HCT116 (cell line): Measurements from ENCODE around the gene PLGRKT. TPM values are rescaled to one million over a fixed set of nuclear protein-coding genes. Genes with fewer than 3 reads are reported as not detected.

Experiments
- ATAC-seq: fragments of 200-7000 bp; cut with Tn5 transposase; 2 replicates; pipeline ENCODE4 v1.9.1; 2020; ENCODE audit warnings: mild to moderate bottlenecking, moderate library complexity
- BruUV-seq: library from RNA; stranded (reverse); fragments of 400-500 nt; replicated peaks from 2 replicates; lab custom pipeline; 2021; lab: Mats Ljungman, UMichigan
- CTCF ChIA-PET: fragments of 300-600 bp; sonication (Branson Sonifier 250); formaldehyde crosslinking; loops from one replicate; lab custom pipeline; 2021; ENCODE audit warnings: antibody characterized with exemption; lab: Charles Lee
- POLR2A ChIA-PET: fragments of 300-600, 350-600 bp; sonication (Branson Sonifier 250); formaldehyde crosslinking; loops from one replicate; lab custom pipeline; 2021; ENCODE audit warnings: antibody characterized with exemption; lab: Charles Lee
- RAD21 ChIA-PET, 2 experiments: fragments of 300-600 bp; sonication (Branson Sonifier 250); formaldehyde crosslinking; loops; one replicate each; lab custom pipeline; 2023; ENCODE audit warnings: low total read pairs in 2 of 2; ENCODE audit not compliant: uncharacterized antibody in 2 of 2, unreplicated experiment in 2 of 2, low non-redundant PET in 1 of 2; lab: Charles Lee
- DNase-seq: peaks from one replicate; pipeline ENCODE4 v3.0.0-alpha.2; 2010; ENCODE audit warnings: low read depth, low spot score
- H2AFZ ChIP-seq: fragments of 200-600 bp; shearing (Covaris generic), sonication (generic); 2 replicates; pipeline ENCODE4 v1.6.1; 2017; ENCODE audit warnings: low read depth, mixed run types, mixed read lengths, antibody characterized with exemption, low read length; ENCODE audit not compliant: poor library complexity, severe bottlenecking
- H3K27ac ChIP-seq: 2 replicates; pipeline ENCODE4 v1.5.1; 2012; ENCODE audit warnings: low read depth, low read length
- H3K27me3 ChIP-seq: fragments of 200-600 bp; sonication (generic); 2 replicates; pipeline ENCODE4 v1.6.1; 2016; ENCODE audit warnings: mixed run types, low read length, mixed read lengths; ENCODE audit not compliant: insufficient read depth
- H3K36me3 ChIP-seq, 2 experiments: fragments of 200-500 bp in 1 of 2; fragments of 200-600 bp in 1 of 2; sonication (Bioruptor generic) in 1 of 2; sonication (generic) in 1 of 2; 2 replicates each; pipeline versions ENCODE4 v1.5.1 to v1.6.1; 2014 to 2016; ENCODE audit warnings: low read length in 2 of 2, inconsistent platforms in 1 of 2, mixed read lengths in 1 of 2, mixed run types in 1 of 2; ENCODE audit not compliant: insufficient read depth in 2 of 2, control insufficient read depth in 1 of 2
- H3K4me1 ChIP-seq, 2 experiments: fragments of 200-600 bp in 1 of 2; sonication (generic) in 1 of 2; 2 replicates each; pipeline versions ENCODE4 v1.5.1 to v1.6.1; 2012 to 2017; ENCODE audit warnings: low read length in 2 of 2, inconsistent platforms in 1 of 2, mild to moderate bottlenecking in 1 of 2, mixed read lengths in 1 of 2, mixed run types in 1 of 2, moderate library complexity in 1 of 2; ENCODE audit not compliant: insufficient read depth in 2 of 2, control insufficient read depth in 1 of 2
- H3K4me2 ChIP-seq: fragments of 200-600 bp; sonication (generic); 2 replicates; pipeline ENCODE4 v1.6.1; 2017; ENCODE audit warnings: mixed run types, low read length, mixed read lengths
- H3K4me3 ChIP-seq, 2 experiments: fragments of 200-600 bp in 1 of 2; sonication (generic) in 1 of 2; replicated peaks in 1 of 2; 2 replicates each; pipeline ENCODE4 v1.5.1; 2011 to 2016; ENCODE audit warnings: low read length in 2 of 2, control low read depth in 1 of 2, low read depth in 1 of 2, mild to moderate bottlenecking in 1 of 2, mixed read lengths in 1 of 2, mixed run types in 1 of 2
- H3K79me2 ChIP-seq: fragments of 200-600 bp; sonication (generic); 2 replicates; pipeline ENCODE4 v1.6.1; 2017; ENCODE audit warnings: mild to moderate bottlenecking, mixed run types, low read length, moderate library complexity, mixed read lengths; ENCODE audit not compliant: insufficient read depth
- H3K9ac ChIP-seq: fragments of 200-600 bp; sonication (generic); 2 replicates; pipeline ENCODE4 v1.6.1; 2016; ENCODE audit warnings: low read length, mixed read lengths
- H3K9me2 ChIP-seq: fragments of 200-600 bp; sonication (generic), shearing (Covaris generic); 2 replicates; pipeline ENCODE4 v1.6.1; 2017; ENCODE audit warnings: mixed run types, mild to moderate bottlenecking, moderate library complexity; ENCODE audit not compliant: insufficient read depth
- H3K9me3 ChIP-seq, 2 experiments: fragments of 200-500 bp in 1 of 2; fragments of 200-600 bp in 1 of 2; sonication (Bioruptor generic) in 1 of 2; sonication (generic) in 1 of 2; 2 replicates each; pipeline ENCODE4 v1.6.1; 2014 to 2017; ENCODE audit warnings: low read length in 2 of 2, mixed read lengths in 2 of 2, inconsistent platforms in 1 of 2, low read depth in 1 of 2, mild to moderate bottlenecking in 1 of 2, mixed run types in 1 of 2, moderate library complexity in 1 of 2; ENCODE audit not compliant: control insufficient read depth in 1 of 2, insufficient read depth in 1 of 2
- H4K20me1 ChIP-seq: fragments of 200-600 bp; sonication (generic), shearing (Covaris generic); 2 replicates; pipeline ENCODE4 v1.6.1; 2017; ENCODE audit warnings: mixed run types, mild to moderate bottlenecking, moderate library complexity; ENCODE audit not compliant: insufficient read depth
- CBX3 ChIP-seq: IDR thresholded peaks from 2 replicates; pipeline ENCODE4 v1.6.1; 2012; ENCODE audit warnings: low read depth
- EGR1 ChIP-seq: IDR thresholded peaks from 2 replicates; pipeline ENCODE4 v1.6.1; 2012; ENCODE audit warnings: low read depth
- FOSL1 ChIP-seq: IDR thresholded peaks from 2 replicates; pipeline ENCODE4 v1.6.1; 2012; ENCODE audit warnings: low read depth
- POLR2A ChIP-seq: IDR thresholded peaks from 2 replicates; pipeline ENCODE4 v1.7.0; 2011; ENCODE audit warnings: borderline replicate concordance; ENCODE audit not compliant: insufficient read depth, insufficient read length; ENCODE audit errors: extremely low read depth
- POLR2AphosphoS5 ChIP-seq: IDR thresholded peaks from 2 replicates; pipeline ENCODE4 v1.6.1; 2011; ENCODE audit warnings: mild to moderate bottlenecking, low read depth, low read length, moderate library complexity
- YY1 ChIP-seq: IDR thresholded peaks from 2 replicates; pipeline ENCODE4 v1.6.1; 2011; ENCODE audit warnings: low read length, low read depth, moderate library complexity, mild to moderate bottlenecking; ENCODE audit not compliant: insufficient replicate concordance; ENCODE audit errors: extremely low read depth
- intact Hi-C: fragments of 100-400 bp; cut with micrococcal nuclease; formaldehyde crosslinking; loops from 2 replicates; pipeline ENCODE4 v1.10.0; 2022
- total RNA-seq: library from RNA; stranded (reverse); gene quantifications from one replicate; pipeline ENCODE4 v1.2.1, GENCODE V29; 2021; ENCODE audit not compliant: unreplicated experiment

The PLGRKT gene
- total RNA-seq, 1 experiment from 2014 or later = 23.8 TPM

DNA sequence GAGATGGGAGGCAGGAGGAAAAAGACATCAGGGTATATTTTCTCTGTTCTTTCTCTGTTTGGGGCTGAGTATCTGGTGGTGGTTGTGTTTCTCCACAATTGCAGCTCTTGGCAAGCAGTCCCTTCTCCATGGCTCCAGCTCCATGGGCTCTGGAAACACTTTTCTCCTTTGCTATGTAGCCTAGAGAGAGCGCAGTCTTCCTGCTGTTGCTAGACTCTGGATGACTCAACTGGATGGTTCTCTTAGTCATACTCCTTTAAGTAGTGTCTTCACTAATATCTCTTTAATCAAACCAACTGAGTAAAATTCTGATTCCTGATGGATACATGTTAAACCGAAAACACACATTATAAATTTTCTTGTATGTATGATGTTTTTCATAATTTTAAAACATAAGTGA lies 3.3 kb upstream of the PLGRKT start:
- Histone ChIP-seq H3K27me3 (no peaks in the 10 kb centered on the region), H3K27ac (no peak overlapping the region), H3K4me1 (peaks cover 12 to 29% of the 10 kb centered on the region in 2 experiments), H3K9me3 (no peaks in the 10 kb centered on the region), H2AFZ (no peak overlapping the region), H3K4me3 (no peak overlapping the region), H3K36me3 (no peaks in the 10 kb centered on the region), H3K79me2 (peaks cover 4% of the 10 kb centered on the region; the same call in 1 of the 2 replicates), H3K9me2 (no peaks in the 10 kb centered on the region), H3K4me2 (no peak overlapping the region), H4K20me1 (no peaks in the 10 kb centered on the region), H3K9ac (no peak overlapping the region)
- BruUV-seq = no TSS peak
- no peak for ATAC-seq
- ChIA-PET RAD21 (no interaction called here), CTCF (interaction anchor here (1.3 kb wide), 1 partner anchor 159 kb away, joined by 3 read pairs; no protein-coding TSS in a partner anchor), POLR2A (interaction anchor here (1.2 kb wide), 1 partner anchor 9 kb away, joined by 4 read pairs; the partner anchor contains the start of gene CD274)
- peak; percentile 42; the same call in 1 of the 2 replicates for TF ChIP-seq FOSL1
- TF ChIP-seq CBX3 = no peak
- DNase-seq = no peak
- intact Hi-C loops = loop anchor here (5.0 to 10.0 kb wide), 4 partner anchors 254 to 836 kb away; partner anchors contain the start of genes INSL6 and JAK2

DNA sequence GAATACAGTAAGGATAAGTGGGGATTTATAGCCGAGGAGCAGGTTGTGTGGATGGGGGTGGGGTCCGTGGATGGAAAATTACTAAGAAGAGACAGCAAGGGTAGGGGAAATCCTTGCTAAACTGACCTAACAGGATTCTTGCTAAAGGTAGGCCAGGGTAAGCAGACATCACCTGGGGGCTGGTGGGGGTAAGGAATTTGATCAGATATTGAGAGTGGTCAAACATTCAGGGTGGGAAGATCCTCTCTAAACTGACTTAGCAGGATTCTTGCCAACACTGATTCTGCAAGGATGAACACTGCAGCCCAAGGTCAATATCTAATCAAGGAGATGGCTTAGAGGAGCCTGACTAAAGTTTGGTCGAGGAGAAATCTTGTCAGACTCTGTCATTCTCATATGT lies 2.7 kb upstream of the PLGRKT start:
- no peaks in the 10 kb centered on the region for H4K20me1 ChIP-seq
- no peaks in the 10 kb centered on the region for H3K27me3 ChIP-seq
- no peak for ATAC-seq
- no peak overlapping the region for H2AFZ ChIP-seq
- H3K79me2 ChIP-seq = peaks cover 4% of the 10 kb centered on the region; the same call in 1 of the 2 replicates
- H3K4me2 ChIP-seq = no peak overlapping the region
- no peak overlapping the region for H3K4me3 ChIP-seq
- H3K36me3 ChIP-seq = peaks cover 0 to 5% of the 10 kb centered on the region in 2 experiments; a peak in 1 of 4 replicates
- H3K9me3 ChIP-seq = no peaks in the 10 kb centered on the region
- intact Hi-C loops = loop anchor here (5.0 to 10.0 kb wide), 4 partner anchors 253 to 836 kb away; partner anchors contain the start of genes INSL6 and JAK2
- ChIA-PET POLR2A (interaction anchor here (1.2 kb wide), 1 partner anchor 10 kb away, joined by 4 read pairs; the partner anchor contains the start of gene CD274), CTCF (interaction anchor here (1.3 kb wide), 1 partner anchor 160 kb away, joined by 3 read pairs; no protein-coding TSS in a partner anchor), RAD21 (no interaction called here)
- no peak overlapping the region for H3K9ac ChIP-seq
- no peak overlapping the region for H3K27ac ChIP-seq
- BruUV-seq = no TSS peak
- peaks cover 12 to 29% of the 10 kb centered on the region in 2 experiments for H3K4me1 ChIP-seq
- TF ChIP-seq EGR1 = no peak
- TF ChIP-seq POLR2A = no peak
- TF ChIP-seq YY1 = no peak
- no peak for TF ChIP-seq POLR2AphosphoS5
- TF ChIP-seq, all 23 proteins: peak for 0
- no peak for DNase-seq
- H3K9me2 ChIP-seq = no peaks in the 10 kb centered on the region
